HG03565 (cell line): Measurements from ENCODE around the gene ANO9.
"Not testable (repeated sequence)": the region's sequence is repeated elsewhere in the genome, so short reads cannot be mapped to it uniquely, and the experiment has no call there.

Experiments used
- ATAC-seq: cut with Tn5 transposase; IDR thresholded peaks from one replicate; pipeline ENCODE4 v1.9.1; 2021; ENCODE audit warnings: mild to moderate bottlenecking, moderate library complexity; ENCODE audit not compliant: unreplicated experiment

The ANO9 gene

GRCh38 chr11:405323-405953 lies 36.4 kb downstream of the ANO9 start:
- no peak for ATAC-seq

- no peak for ATAC-seq
Observed at GRCh38 chr11:404551-405264, 37.1 kb downstream of the ANO9 start.

GRCh38 chr11:403761-404431 lies 37.9 kb downstream of the ANO9 start:
- no peak for ATAC-seq

DNA sequence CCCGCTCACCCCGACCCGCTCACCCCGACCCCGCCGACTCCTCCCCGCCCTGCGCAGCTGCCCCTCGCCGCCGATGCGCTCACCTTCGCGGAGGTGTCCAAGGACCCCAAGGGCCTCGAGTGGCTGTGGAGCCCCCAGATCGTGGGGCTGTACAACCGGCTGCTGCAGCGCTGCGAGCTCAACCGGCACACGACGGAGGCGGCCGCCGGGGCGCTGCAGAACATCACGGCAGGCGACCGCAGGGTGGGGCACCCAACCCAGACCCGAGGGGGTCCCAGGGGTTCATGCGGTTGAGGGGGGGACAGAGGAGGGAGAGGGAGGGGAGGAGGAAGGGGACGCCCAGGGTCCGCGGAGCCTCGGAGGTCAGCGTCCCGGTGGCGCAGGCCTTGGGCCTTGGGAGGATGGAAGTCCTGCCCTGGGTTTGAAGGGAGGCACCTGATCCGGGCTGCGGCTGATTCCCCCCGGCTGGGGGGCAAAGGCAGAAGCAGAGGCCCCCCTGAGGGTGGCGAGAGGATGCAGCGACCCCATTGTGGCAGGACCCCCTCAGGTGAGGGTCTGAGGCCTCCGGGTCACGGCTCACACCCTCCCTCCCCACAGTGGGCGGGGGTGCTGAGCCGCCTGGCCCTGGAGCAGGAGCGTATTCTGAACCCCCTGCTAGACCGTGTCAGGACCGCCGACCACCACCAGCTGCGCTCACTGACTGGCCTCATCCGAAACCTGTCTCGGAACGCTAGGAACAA lies 38.6 kb downstream of the ANO9 start:
- no peak for ATAC-seq

DNA sequence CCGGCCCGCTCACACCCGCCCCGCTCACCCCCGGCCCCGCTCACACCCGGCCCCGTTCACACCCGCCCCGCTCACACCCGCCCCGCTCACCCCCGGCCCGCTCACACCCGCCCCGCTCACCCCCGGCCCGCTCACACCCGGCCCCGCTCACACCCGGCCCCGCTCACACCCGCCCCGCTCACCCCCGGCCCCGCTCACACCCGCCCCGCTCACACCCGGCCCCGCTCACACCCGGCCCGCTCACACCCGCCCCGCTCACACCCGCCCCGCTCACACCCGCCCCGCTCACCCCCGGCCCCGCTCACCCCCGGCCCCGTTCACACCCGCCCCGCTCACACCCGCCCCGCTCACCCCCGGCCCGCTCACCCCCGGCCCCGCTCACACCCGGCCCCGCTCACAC lies 40.6 kb downstream of the ANO9 start:
- ATAC-seq = not testable (repeated sequence)

DNA sequence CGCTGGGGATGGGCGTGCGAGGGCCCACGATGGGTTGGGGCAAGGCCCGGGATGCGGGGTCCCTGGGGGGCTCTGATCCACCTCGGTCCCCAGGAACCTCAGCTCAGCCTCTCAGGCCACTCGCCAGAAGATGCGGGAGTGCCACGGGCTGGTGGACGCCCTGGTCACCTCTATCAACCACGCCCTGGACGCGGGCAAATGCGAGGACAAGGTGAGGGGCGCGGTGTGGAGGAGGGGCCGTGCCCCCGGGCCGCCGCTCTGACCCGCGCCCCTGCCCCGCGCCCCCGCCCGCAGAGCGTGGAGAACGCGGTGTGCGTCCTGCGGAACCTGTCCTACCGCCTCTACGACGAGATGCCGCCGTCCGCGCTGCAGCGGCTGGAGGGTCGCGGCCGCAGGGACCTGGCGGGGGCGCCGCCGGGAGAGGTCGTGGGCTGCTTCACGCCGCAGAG lies 41.5 kb downstream of the ANO9 start:
- no peak for ATAC-seq

DNA sequence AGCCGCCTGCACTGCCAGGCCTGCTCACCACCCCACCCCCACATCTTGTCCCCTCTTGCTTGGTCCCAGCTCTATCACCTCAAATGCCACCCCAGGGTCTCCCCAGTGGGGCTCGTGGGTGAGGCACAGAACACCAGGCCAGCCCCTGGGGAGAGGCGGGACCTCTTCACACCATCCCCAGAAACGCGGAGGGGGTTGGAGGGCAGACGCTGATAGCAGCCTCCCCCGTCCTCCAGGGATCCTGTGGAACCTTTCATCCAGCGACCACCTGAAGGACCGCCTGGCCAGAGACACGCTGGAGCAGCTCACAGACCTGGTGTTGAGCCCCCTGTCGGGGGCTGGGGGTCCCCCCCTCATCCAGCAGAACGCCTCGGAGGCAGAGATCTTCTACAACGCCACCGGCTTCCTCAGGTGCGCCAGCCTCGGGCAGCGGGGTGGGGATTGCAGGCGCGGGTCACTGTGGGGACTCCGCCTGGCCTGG lies 42.0 kb downstream of the ANO9 start:
- ATAC-seq = no peak

DNA sequence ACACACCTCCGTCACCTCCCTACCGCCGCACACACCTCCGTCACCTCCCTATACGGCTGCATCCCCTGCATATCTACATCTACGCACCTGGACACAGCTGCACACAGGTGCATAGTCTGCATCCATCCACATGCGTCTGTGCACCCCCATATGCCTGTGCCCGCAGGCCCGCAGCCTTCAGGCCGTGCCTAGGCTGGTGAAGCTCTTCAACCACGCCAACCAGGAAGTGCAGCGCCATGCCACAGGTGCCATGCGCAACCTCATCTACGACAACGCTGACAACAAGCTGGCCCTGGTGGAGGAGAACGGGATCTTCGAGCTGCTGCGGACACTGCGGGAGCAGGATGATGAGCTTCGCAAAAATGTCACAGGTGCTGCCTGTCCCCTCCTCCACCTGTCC lies 43.0 kb downstream of the ANO9 start:
- ATAC-seq = no peak

DNA sequence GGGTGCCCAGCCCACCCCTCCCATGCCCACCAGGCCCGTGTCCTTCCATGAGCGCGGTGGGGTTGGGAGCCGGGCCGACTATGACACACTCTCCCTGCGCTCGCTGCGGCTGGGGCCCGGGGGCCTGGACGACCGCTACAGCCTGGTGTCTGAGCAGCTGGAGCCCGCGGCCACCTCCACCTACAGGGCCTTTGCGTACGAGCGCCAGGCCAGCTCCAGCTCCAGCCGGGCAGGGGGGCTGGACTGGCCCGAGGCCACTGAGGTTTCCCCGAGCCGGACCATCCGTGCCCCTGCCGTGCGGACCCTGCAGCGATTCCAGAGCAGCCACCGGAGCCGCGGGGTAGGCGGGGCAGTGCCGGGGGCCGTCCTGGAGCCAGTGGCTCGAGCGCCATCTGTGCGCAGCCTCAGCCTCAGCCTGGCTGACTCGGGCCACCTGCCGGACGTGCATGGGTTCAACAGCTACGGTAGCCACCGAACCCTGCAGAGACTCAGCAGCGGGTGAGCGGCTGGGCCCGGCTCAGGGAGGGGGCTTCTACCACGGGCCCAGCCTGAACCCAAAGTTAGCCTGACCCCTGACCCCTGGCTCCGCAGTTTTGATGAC lies 44.8 kb downstream of the ANO9 start:
- no peak for ATAC-seq

DNA sequence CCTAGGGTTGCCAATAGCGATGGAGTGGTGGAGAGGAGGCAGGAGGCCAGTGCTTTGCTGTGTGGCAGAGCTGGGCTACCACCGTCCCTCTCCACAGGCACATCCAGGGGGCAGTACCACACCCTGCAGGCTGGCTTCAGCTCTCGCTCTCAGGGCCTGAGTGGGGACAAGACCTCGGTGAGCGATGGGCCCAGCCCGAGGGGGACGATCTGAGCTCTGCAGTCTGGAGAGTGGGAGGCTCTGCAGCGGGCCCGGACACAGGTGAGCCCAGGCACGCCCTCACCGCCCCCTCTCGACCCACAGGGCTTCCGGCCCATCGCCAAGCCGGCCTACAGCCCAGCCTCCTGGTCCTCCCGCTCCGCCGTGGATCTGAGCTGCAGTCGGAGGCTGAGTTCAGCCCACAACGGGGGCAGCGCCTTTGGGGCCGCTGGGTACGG lies 45.3 kb downstream of the ANO9 start:
- ATAC-seq = no peak

DNA sequence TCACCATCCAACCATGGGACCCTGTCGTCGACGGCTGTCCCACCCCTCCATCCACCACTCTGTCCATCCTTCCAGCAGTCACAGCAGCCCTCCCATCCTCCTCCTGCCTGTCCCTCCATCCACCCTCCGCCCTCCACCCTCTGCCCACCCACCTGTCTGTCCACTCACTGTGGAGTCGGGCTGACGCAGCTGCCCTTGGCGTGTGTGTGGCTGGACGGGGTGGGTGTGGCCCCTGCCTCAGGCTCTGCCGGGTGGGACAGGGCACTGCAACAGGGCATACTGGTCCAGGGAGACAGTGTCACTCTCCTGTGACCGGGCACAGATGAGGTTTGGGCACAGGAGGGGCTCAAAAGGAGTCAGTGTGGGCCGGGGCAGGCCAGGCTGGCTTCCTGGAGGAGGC lies 45.9 kb downstream of the ANO9 start:
- ATAC-seq = no peak

- ATAC-seq = no peak
Observed at GRCh38 chr11:394858-395655, 46.8 kb downstream of the ANO9 start.

DNA sequence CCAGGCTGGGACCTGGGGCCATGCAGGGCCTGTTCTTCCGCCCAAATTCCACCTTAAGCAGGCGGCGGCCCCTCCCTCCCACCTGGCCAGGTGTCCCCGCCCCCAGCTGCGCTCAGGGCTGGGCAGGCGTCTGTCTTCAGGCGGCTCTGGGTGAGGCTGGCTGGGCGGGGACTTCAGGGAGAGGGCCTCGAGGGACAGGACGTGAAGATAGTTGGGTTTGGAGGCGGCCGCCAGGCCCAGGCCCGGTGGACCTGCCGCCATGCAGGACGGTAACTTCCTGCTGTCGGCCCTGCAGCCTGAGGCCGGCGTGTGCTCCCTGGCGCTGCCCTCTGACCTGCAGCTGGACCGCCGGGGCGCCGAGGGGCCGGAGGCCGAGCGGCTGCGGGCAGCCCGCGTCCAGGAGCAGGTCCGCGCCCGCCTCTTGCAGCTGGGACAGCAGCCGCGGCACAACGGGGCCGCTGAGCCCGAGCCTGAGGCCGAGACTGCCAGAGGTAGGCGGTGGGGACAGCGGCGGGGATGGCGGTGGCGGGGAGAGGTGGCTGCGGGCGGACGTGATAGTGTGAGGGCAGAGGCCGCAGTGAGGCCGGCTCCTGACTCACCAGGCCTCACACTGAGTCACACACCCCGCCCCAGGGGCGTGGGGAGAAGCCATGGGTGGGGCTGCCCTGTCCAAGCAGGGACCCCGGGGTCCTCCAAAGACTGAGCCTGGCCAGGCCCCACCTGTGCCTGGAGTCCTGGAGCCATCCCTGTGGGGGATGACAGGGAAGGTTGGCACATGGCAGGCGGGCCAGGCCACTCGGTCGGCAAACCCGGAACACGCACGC lies 47.6 kb downstream of the ANO9 start, which contains the start of gene PKP3:
PKP3 (plus strand) TSS at position 176 of the 824 bp plus-strand sequence; CDS start at position 260, 84 bp downstream.
- ATAC-seq = no peak

GRCh38 chr11:393219-394033 lies 48.4 kb downstream of the ANO9 start:
- ATAC-seq = no peak

GRCh38 chr11:392102-392777 lies 49.6 kb downstream of the ANO9 start:
- no peak for ATAC-seq

DNA sequence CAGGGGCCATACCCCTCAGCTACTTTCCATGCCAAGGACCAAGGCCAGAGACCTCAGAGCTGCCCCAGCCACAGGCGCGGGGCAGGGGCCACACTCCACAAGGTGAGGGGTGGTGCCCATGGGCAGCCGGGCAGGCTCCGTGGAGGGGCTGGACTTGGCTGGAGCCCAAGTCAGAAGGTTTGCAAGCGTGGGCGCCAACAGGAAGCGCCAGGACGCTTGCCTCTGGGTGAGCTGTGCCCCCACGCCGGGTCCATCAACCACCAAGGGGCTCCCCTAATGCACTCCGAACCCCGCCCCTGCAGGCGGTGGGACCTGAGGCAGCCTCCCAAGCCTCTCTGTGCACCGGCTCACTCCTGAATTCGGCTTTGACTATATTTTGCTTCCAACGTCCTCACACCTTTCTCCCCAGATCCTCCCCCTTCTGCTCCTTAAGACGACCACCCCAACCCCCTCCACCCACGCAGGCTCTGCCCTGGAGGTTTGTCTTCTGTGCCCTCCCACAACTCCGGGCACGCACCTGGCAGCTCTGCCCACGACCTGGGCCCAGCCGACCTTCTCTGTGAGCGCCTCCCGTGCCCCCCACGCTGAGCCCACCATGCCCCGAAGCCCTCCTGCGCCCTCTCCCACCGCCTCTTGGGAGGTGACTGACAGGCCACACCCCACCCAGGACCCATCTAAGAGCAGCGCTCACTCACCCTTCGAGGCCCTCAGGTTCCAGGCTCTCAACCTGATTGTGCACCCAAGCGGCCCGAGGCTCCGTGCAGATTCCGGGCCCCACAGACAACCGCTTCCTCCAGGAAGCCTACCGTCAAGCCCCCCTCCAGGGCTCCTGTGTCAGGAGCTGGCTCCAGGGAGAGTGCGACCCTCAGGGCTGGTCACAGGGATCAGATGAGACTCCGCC lies 50.4 kb downstream of the ANO9 start:
- ATAC-seq = no peak

DNA sequence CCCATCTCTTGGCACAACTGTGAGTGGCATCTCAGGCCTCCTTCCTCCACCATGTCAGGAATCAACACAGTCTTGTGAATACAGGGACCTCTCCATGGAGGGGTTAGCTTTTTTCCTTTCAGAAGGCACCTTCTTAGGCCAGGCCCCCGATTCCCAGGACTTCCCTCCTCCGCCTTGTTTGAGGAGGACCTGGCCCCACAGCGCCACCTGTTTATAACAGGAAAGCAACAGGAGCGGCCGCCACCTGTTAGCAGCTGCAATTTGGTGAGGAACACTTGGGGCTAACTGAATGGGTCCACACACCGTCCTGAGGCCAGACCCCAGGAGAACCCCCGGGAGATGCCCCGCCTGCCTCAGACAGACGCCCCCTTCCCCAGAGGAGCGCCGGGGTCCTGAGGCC lies 51.6 kb downstream of the ANO9 start:
- no peak for ATAC-seq
